ENCODE data around the gene HOXA4.
A peak's percentile ranks its signal among the peaks of the same experiment; 100 is the strongest.

HOXA4 gene

DNA sequence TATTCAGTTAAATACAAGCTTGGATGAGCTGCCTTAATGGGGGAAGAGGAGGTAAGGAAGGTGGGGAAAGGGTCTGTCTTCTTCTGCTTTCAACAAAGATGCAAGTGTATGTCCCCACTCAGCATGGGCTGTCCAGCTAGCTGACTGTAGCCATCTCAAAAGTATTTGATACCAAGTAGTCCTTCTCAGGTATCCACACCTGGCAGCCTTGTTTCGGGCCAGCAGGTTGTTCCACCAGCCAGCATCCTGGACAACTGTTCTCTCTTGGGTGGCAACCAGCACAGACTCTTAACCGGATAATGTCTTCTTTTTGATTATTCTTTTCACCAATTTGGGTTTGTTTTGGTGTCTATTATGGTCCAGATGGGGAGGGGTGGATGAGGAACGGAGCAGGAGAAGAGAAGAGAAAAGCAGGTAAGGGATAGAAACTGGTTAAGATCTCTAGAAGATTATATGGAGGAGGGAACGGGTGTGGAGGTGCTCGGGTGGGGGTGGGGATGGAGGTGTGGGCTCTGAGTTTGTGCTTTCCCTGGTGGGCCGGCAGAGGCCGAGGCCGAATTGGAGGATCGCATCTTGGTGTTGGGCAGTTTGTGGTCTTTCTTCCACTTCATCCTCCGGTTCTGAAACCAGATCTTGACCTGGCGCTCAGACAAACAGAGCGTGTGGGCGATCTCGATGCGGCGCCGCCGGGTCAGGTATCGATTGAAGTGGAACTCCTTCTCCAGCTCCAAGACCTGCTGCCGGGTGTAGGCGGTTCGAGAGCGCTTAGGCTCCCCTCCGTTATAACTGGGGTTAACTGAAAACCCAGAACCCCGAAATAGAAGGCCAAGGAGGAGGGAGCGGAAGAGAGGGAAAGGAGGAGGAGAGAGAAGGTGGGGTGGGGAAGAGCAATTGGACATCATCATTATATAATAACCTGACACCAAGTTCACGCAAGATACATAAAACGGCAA is 1.5 kb downstream of the HOXA4 start:
- TF ChIP-seq, protein P1, sequence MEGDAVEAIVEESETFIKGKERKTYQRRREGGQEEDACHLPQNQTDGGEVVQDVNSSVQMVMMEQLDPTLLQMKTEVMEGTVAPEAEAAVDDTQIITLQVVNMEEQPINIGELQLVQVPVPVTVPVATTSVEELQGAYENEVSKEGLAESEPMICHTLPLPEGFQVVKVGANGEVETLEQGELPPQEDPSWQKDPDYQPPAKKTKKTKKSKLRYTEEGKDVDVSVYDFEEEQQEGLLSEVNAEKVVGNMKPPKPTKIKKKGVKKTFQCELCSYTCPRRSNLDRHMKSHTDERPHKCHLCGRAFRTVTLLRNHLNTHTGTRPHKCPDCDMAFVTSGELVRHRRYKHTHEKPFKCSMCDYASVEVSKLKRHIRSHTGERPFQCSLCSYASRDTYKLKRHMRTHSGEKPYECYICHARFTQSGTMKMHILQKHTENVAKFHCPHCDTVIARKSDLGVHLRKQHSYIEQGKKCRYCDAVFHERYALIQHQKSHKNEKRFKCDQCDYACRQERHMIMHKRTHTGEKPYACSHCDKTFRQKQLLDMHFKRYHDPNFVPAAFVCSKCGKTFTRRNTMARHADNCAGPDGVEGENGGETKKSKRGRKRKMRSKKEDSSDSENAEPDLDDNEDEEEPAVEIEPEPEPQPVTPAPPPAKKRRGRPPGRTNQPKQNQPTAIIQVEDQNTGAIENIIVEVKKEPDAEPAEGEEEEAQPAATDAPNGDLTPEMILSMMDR (IDR thresholded peaks at IDR 0.05) = no peak

DNA sequence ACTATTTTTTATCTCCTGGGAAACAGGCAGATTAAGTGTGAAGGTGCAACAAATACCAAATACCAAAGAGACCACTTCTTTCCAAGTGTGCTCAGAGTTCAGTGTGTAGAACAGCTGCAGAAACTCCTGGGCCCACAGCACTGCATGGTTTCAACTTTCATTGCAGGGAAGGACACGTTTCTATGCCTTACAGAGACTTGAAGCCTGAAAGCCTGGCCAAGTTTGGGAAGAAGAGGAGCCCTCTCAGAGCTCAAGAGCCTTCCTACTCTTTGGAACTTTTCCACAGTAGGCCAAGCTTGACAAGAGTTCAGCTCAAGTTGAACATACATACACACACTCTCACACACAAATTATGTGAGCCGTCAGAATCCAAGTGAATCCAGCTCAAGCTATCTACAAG is 2.5 kb downstream of the HOXA4 start:
- TF ChIP-seq, protein P1 (IDR thresholded peaks at IDR 0.05) = no peak
- H3K27me3 ChIP-seq = no peaks in the 10 kb centered on the region
- intact Hi-C loops (cut with DNase I; ENCODE audit: low total_unique reads) = no loop called here
- no peaks in the 10 kb centered on the region for H3K36me3 ChIP-seq
- H3K27ac ChIP-seq = no peak overlapping the region
- H3K4me3 ChIP-seq = no peak overlapping the region
- DNase-seq = no peak
- H3K4me1 ChIP-seq = peaks cover 0 to 23% (median 12%) of the 10 kb centered on the region in 4 donors
- H3K9me3 ChIP-seq = no peaks in the 10 kb centered on the region

More for the DNA sequence above, 1.5 kb downstream of the HOXA4 start:
- H3K27ac ChIP-seq = peak overlapping the region; percentile 80 to 82
- peaks cover 0 to 27% (median 12%) of the 10 kb centered on the region in 4 donors for H3K4me1 ChIP-seq
- intact Hi-C loops (cut with DNase I; ENCODE audit: low total_unique reads) = no loop called here
- no peaks in the 10 kb centered on the region for H3K36me3 ChIP-seq
- H3K4me3 ChIP-seq = peak overlapping the region; percentile 67 to 75
- no peaks in the 10 kb centered on the region for H3K9me3 ChIP-seq
- no peak for DNase-seq
- H3K27me3 ChIP-seq = no peaks in the 10 kb centered on the region

DNA sequence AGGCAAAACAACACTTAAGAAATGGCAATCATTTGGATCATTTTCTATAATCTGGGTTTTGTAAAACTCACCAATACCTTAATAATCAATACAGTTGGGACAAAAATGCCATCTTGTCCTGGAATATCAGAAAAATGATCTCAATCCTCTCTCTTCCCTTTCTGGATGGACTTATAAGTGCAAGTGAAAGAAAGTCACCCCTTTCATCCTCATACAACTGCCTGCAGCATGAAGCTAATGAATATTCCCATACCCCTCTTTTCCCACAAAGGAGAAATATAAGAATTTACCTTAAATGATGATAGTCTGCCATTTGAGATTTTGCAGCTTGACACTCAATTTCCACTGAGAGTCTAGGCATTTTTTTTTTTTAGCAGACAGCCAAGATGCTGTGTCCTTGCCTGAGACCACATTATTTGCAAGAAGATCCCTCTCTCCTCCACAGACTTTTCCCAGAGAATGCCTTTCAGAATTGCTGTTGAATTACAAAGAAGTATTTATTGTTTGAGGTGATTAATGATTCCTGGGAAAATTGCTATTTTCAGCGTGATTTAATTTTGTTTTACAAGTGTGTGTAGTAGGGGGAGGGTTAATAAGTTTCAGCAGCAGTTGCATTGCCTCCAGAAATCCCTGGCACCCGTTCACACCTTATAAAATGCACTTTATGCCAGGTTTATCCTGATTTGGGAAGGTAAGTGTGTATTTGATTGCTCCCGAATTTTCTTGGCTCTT is 3.8 kb downstream of the HOXA4 start:
- Histone ChIP-seq H3K9me3 (no peaks in the 10 kb centered on the region), H3K4me1 (peaks cover 0 to 20% (median 12%) of the 10 kb centered on the region in 4 donors), H3K27me3 (no peaks in the 10 kb centered on the region), H3K27ac (no peak overlapping the region), H3K36me3 (peaks cover 4 to 7% (median 6%) of the 10 kb centered on the region in 3 donors), H3K4me3 (no peak overlapping the region)
- TF ChIP-seq, protein P1 (IDR thresholded peaks at IDR 0.05) = no peak
- no peak for DNase-seq
- intact Hi-C loops (cut with DNase I; ENCODE audit: low total_unique reads) = no loop called here

DNA sequence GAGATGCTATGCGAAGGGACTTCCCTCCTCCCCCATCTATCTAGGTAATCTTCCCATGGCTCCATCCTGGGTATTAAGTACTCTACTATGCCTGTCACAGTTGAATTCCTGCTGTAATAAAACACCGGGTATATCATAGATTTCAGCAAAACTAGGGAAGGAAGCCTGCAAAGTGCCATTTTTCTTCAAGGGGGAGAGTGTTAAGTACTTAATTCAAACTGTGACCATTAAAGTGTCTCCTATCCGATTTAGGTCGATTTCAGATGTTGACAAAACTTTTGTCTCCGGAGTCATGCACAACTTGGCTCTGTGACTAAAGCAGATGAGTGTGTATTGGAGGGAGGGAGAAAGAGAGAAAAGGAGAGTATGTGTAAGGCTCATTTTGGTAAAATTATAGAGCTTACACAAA is 4.6 kb downstream of the HOXA4 start:
- H3K4me1 ChIP-seq = peaks cover 0 to 16% (median 5%) of the 10 kb centered on the region in 4 donors
- H3K27me3 ChIP-seq = no peaks in the 10 kb centered on the region
- H3K4me3 ChIP-seq = no peak overlapping the region
- H3K27ac ChIP-seq = no peak overlapping the region
- no peak for DNase-seq
- intact Hi-C loops (cut with DNase I; ENCODE audit: low total_unique reads) = no loop called here
- no peaks in the 10 kb centered on the region for H3K9me3 ChIP-seq
- TF ChIP-seq, protein P1 (IDR thresholded peaks at IDR 0.05) = no peak
- peaks cover 4 to 10% (median 7%) of the 10 kb centered on the region in 3 donors for H3K36me3 ChIP-seq

DNA sequence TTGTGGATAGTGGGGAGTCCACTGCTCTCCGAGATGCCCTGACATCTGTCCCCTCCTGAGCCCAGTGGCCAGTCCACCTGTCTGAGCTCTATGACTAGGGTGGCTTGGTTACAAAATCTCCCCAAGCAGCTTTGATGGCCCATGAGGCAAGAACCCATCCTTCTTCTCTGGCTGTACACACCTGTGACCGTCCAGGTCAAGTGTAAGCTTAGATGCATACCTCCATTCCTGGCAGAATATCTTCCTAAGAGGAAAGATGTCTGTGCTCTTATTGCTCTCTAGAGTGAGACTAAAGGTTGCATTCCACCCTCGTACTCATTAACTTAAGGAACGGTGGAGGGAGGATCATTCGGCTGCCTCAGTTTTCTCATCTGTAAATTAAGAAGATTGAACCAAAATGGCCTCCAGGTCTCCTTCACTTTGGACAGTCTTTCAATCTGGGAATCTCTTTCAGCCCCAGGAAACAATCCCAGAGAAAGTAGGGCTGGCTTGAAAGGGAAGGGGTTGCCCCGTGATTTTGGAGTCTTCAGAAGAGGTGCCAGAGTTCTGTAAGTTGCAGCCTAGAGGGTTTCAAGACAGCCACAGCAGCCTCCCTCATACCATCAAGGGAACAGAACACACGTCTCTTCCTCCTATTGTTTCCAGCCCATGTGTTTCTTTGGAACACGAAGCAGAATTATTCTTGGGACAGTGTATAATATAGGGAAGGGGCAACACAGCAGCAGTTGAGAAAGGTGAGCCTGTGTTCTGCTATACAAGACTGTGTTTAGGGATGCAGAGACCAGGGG is 5.5 kb downstream of the HOXA4 start:
- H3K27me3 ChIP-seq = no peaks in the 10 kb centered on the region
- TF ChIP-seq, protein P1 (IDR thresholded peaks at IDR 0.05) = no peak
- H3K27ac ChIP-seq = no peak overlapping the region
- peaks cover 0 to 24% (median 12%) of the 10 kb centered on the region in 4 donors for H3K4me1 ChIP-seq
- intact Hi-C loops (cut with DNase I; ENCODE audit: low total_unique reads) = no loop called here
- no peak overlapping the region for H3K4me3 ChIP-seq
- peaks cover 4 to 10% (median 7%) of the 10 kb centered on the region in 3 donors for H3K36me3 ChIP-seq
- no peaks in the 10 kb centered on the region for H3K9me3 ChIP-seq
- no peak for DNase-seq
